NCI-H748 treated with DMSO at 0.1 percent for 48 hours (cell line): ENCODE measurements around the gene C16orf96.

ENCODE experiments used
- DNase-seq: peaks from one replicate; lab custom pipeline; 2025; lab: John Stamatoyannopoulos, UW

The C16orf96 gene

DNA sequence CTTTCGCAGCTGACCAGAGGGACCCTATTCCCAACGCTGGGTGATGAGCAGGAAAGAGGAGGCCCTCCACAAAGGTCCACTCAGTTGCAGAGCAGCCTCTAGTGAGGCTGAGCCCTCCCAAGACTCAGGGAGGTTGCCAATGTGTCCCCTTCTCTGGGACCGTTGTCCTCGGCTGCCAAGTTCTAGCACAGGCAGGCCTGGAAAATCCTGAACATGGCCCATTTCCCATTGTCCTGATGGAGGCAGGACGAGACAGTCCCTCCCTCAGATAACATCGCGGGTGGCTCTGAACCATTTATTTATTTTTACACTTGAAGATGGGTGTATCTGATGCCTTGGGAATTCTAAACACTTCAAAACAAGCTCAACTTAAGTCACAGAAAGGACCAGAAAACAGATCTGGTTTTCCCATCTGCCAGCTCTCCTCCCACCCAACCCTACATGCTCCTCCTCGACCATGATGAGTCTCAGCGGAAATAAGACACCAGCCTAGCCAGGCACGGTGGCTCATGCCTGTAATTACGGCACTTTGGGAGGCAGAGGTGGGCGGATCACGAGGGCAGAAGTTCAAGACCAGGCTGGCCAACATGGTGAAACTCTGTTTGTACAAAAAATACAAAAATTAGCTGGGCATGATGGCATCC lies 30.4 kb upstream of the C16orf96 start:
- no peak for DNase-seq

DNA sequence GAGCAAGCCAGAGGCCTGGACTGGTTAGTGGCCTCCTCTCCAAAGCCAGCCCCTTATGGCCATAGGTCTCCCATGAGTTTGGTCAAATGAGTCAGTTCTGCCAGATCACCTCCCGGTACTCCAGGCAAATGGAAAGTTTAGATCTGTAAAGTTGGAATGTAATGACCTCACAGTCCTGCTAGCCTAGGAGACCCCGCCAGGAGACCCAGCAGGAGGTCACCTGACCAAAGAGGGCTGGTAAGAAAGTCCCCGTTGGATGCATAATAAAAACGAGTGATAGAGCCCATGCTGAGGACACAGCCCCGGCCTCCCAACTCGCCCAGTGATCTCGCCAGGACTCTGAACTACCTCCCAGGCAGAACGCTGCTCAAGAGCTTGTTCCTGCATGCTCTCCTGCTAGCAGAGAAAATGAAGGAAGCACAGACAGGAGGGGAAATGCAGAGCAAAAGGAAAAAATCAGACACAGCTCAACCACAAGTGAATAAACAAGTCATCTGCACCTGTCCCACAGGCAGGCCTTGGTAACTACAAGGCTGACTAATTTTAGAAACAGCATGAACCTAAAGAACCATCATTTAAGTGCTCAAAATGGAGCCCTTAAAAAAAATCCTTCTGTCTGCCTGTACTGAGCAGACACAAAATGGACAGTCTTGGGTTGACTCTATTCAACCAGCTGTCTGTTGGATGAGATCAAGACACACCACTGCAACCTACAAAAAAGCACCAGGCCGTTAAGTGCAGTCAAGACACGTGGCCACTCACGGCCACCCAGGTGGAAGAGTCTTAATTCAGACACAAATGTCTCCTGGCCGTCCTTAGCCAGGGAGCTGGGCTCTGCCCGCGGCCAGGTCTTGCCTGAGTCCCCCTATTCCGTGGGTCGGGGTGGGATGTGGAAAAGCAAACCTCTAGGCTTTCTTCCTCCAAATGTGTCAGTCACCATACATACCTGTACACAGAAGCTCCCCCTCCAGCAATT lies 26.8 kb upstream of the C16orf96 start:
- no peak for DNase-seq

DNA sequence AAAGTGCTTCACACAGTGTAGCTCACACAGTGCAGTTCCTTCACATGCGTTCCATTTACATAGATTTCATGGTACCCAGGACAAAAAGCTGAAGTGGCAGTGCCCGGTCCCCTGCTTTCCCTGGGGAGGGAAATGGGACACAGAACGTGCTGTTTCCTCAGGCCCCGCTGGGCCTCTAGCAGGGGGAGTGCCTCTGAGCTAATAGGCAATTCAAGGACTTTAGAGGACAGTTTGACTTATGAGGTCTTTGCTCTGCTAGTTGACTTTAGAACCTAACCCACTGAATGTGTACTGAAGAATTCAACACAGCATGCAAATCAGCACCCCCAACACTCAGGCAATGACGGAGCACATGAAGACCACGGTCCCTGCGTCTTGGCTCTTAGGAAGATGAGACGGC lies 24.3 kb upstream of the C16orf96 start:
- DNase-seq: no peak

DNA sequence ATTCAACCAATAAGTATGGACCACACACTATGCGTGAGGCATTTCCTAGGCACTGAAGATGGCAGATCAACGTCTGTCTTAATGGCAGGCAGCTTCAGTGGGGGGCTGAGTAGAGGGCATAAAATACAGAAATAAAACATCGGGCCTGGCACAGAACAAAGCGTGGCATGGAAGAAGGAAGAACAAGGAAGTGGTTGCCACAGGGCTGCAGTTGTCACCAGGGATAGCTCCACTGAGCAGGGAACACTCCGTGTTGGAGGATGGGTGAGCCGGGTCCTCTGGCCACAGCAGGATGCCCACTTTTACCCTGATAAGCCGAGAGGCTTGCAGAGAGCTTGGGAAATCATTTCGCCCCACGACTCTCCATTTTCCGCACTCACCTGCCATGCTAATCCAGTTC lies 23.9 kb upstream of the C16orf96 start:
- no peak for DNase-seq

DNA sequence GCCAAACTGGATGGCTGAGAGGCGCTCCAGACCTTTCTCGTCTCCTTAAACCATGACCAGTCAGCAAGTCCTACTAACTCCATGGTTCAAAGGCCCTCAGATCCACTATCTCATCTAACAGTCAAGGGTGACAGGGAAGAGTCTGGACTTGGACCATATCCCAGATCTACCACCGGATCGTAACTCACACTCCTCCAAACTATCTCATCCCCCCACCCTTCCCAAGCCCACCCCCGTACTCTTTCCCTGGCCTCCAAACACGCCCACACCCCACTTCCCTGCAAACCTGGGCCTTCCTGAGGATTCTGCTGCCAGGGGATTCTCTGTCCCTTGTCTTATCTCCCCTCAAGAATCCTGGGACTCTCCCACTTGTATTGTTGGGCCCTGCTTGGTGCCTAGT lies 22.6 kb upstream of the C16orf96 start:
- no peak for DNase-seq

DNA sequence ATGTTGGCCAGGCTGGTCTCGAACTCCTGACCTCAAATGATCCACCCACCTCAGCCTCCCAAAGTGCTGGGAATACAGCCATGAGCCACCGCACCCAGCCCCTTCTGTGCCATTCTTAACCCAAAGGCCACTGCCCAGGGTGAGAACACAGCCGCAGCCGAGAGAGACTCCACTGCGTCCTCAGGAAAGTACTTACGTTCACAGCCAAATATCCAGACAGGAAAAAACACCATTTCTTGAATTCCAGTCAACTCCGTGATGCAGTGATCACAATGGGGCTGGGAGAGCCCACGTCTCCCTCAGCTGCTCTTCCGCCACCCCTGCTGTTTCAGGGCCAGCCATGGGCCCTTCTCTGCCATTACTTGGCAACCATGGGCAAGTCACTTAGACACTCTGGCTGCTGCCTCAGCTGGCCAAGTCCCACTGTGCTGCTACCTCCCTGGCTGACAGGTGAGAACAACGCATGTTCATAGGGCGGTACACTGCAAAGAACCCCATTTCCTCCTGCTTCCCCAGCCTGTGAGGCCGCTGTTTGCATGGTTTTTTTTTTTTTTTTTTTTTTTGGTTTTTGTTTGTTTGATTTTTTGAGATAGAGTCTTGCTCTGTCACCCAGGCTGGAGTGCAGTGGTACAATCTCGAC lies 21.9 kb upstream of the C16orf96 start:
- no peak for DNase-seq

DNA sequence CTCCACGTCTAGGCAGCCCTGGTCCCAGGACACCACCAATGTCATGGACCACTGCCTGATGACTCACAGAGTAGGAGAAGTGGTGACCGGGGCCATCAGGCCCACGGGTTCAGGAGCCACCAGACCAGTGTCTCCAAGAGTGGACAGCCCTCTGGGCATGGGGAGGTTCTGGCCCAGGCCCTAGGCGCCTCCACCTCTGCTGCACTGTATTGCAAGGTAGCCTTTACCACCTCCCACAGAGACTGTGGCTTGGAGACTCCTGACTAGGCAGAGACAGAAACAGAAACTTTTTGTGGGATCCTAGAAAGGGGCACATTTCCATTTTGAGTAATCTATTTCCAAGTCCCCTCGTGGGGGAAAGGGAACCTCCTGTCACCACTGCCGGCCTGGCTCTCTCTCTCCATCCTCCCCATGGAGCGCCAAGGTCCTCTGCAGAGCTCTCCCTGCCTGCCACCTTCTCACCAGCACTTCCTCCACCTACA lies 20.5 kb upstream of the C16orf96 start:
- DNase-seq: no peak

DNA sequence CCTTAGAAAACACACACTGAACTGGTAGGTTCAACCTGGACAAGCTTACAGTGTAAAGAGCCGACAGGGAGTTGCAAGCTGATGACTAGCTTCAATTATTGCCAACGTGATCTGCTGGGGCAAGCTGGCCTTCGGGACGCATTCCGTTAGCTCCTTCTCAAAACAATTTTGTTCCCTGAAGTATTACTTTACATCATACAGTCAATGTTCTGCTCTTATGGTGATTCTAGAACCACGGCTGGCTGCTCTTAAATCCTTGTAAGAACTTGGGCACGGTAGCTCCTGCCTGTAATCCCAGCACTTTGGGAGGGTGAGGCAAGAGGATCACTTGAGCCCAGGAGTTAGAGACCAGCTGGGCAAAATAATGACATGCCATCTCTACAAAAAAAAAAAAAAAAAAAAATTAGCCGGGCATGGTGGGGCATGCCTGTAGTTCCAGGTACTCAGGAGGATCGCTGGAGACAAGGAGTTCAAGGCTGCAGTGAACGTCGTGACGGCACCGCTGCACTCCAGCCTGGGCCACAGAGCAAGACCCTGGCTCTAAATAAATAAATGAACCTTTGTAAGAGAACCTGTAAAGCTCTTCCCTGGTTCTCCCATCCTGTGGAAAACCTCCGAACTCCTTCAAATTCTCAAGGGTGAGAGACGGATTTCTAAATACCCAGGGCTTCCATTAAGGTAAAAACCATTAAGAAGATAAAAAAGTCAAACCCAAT lies 19.6 kb upstream of the C16orf96 start:
- no peak for DNase-seq

DNA sequence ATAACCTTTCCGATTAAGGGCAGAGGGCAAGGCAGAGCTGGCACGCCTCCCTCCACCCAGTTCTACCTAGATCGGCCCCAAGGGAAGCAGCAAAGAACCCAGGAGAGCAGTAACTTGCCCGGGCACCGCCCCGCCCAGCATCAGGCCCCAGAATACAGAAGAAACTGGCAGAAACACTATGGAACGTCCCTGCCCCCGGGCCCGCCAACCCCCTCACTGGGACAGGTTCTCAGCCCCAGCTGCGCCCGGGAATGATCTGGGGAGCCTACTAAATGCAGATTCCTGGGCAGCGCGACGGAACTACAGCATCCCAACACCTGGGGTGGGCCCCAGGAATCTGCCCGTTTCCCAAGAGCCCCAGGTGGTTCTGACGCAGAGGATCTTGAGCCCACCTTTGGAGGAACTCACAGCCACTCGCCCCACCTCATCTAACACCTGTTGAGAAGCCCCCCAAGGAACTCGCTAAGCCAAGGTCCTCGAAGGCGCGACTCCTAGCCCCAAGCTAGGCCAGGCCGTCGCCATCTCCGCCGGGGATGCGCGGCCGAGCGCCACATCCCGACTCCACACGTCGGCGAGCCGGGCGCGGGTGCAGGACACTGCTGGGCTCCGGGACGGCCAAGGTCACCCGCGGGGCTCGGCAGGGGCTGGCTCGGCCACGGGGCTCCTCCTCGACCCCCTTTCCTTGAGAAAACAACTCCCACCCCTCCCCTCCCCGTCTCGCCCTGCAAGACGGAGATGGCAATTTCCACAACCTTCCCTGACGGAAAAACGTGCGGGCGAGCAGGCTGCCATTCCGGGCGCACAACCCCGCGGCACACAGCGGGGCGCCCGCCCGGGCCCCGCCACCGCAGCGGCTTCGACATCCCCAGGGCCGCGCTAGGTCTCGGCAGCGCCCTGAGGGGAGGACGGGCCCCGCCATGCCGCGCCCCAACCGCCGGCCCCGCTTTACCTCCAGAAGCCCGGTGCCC lies 18.5 kb upstream of the C16orf96 start:
- DNase-seq: no peak

DNA sequence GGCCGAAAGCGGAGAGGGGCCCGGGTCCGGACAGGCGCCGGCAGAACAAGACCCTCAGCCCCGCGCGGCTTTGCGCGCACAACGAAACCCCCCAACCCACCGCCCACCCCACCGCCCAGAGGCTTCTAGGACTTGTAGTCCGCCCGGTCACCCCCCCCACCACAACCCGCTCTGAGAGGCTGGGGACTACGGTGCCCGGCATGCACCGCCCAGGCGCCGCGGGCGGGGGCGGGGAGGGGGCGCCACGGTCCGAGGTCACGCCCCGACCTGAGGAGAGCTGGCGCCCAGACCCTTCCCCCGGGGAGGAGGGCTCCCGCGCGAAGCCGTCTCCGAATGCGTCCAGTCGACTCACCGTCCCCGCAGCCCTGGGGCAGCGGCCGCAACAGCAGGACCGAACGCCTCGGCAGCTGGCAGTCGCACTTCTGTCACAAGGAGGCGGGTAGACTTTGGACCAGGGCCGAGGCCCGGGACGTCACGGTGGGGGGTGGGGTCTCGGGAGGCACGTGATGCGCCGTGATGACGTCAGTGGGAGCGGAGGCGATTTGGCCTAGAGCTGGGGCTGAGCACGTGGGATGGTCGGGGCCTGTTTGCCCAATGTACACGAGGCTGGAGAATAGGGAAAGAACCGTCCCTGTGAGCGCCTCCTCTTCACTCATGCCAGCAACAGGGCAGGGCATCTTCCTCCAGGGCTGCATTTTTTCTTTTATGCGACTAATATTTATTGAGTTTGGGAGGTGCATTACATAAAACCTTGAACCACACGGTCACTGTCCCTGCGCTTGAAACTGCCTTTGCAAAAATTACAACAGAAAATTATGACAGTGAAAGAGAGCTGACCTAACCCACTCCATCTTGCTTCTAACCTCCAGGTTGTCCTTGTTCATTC lies 17.5 kb upstream of the C16orf96 start, which contains the start of gene CDIP1:
CDIP1 (minus strand) TSS at position 424 of the 886 bp plus-strand sequence. CDS start 24,643 bp downstream, outside the sequence.
- DNase-seq: peak; percentile 62

DNA sequence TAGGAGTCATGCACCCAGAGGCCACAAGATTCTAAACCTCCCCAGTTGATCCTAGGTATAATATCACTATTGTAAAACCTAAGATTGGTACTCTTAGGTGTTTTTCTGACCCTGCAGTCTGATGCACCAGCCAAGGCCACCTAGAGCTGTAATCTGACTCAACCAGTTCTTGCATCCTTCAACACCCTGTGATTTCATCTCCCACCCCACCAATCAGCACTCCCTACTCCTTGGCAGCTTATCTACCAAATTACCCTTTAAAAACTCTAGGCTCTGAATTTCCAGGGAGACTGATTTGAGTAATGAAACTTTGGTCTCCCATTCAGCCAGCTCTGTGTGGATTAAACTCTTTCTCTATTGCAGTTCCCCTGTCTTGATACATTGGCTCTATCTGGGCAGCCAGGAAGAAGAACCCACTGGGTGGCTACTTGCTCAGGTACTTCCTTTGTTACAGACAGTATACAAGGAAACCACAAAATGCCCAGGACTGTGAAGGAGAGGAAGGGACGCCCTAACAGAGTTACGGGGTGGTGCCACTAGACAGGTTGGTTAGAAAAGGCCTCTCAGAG lies 16.3 kb upstream of the C16orf96 start:
- no peak for DNase-seq

DNA sequence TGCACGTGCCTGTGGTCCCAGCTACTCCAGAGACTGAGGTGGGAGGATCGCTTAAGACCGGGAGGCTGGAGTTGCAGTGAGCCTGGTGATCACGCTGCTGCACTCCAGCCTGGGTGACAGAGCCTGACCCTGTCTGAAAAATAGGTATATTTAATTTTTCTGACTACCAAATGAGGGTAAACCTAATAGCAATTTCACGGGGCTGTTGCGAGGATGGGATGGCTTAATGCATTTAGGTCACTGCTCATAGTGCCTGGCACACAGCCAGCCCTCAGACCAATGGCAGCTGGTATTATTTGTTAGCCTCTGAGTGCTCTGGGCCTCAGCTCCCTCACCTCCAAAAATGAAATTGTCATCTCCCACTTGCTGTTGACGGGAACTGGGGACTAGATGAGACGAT lies 11.7 kb upstream of the C16orf96 start:
- DNase-seq: no peak

DNA sequence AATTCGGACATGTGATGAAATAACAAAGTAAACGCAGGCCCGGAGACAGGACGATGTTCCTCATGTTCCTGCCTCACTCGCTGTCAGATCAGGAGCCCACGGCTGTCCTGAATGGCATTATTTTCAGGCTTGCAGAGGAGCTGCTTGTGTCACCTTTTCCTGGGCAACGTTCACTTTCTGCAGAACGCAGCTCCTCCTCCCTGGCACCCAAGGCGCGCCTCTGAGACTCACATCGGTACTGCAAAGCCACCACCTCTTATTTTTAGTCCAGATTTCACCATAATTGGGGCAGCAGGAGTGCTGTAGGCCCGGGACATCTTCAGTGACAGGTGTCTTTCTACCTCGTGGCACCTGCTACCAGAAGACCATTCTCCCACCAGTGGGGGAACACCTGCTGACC lies 8.0 kb upstream of the C16orf96 start:
- no peak for DNase-seq

DNA sequence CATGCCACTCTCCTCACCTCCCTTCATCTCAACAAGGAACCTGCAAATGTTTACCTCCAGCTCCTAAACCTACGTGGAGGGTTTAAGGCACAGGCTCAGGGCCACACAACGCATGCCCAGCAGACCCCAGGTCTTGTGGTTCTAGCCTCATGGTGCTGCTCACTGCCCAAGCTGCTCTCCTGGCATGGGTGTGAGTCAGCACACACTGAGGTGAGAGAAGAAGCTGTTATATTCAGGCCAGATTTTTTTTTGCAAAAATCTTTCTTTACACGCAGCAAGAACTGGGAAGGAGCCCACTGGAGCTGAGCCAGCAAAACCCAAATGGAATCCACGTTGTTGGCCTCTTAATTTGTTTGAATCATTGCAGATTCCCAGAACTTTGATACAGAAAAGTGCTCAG lies 5.5 kb upstream of the C16orf96 start:
- no peak for DNase-seq

DNA sequence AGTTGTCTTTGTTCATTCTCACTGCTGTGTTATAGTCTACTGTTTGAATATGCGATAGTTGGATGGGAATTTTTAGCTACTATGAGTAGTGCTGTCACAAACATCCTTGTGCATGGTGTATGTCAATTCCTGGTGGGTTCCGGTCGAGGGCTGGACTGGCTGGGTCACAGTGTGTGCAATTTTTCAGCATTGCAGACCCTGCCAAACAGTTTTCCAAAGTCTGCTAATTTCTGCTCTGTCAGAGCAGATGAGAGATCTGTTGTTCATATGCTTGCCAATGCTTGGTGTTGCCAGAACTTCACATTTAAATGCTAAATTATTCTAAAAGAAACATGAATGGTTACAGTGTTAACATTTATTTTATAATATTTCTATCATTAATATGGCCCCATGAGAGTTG lies 3.6 kb upstream of the C16orf96 start:
- DNase-seq: no peak

DNA sequence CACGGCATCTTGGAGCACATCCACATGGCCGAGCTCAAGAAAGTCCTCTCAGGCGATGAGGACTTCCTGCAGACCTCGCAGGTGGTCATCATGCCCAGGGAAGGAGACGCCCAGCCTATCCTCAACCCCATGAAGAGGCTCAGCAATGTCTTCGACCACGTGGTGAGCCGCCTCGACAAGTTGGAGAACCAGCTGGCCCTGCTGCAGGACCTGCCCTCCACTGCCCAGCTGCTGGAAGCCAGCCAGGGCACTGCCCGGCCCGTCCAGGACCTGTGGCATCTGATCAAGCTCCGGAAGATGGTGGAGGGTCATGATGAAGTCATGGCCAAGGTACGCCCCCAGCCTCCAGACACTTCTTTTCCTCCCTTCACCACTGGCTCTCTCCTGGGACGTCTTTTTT lies 440 bp downstream of the C16orf96 start:
- no peak for DNase-seq

DNA sequence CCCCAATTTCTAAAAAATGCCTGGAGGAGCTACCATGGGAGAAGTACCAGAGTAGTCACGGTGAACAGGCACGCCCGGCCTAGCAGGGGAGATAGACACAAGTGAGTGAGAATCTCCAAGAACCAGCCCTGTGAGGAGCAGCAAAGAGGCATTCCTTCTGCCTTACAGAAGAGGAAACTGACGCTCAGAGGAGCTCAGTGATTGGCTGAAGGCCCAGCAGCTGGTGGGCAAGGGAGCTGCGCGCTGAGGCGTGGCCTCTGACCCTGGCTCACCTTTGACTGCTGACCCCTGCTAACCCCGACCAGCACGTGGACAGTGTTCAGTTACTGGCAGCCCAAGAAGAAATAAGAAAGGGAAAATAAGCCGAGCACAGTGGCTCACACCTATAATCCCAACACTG lies 1.8 kb downstream of the C16orf96 start:
- no peak for DNase-seq

DNA sequence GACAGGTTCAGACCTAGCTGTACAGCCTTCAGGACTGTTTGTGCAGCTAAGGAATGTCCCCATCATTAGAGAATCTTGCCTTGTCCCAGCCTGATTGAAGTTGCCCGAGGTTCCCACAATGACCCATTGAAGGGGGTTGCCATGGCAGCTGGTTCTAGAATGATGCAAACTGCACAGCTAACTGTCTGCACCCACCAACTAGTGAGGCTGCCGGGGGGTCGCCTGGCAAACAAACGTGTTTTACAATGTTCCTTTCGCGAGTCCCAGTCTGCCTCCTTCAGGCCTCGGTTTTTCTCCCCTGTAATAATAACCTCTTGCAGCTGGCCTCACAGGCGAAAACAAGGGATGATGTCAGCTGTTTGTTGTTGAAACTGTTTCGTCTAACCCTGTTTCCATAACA lies 5.5 kb downstream of the C16orf96 start:
- DNase-seq: no peak

DNA sequence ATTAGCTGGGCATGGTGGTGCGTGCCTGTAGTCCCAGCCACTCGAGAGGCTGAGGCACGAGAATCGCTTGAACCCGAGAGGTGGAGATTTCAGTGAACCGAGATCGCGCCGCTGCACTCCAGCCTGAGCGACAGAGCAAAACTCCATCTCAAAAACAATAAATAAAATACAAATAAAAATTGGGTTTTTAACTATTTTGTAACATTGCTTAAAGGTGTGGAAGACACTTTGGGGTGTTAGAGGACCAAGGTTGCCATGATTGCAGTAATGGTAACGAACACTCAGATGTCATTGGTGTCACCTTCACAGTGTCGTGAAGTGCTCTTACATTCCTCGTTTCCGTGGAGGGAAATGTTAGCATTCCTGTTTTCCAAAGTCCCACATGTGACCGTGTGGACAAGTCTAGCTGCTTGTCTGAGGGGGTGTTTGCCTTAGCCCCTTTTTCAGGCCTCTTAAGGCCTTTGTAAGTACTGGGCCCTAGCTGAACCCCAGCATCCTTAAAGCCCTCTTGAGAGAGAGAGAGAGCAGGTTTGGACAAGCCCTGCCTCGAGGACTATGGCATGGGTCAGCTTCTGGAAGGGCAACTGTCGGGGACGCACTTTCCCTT lies 8.6 kb downstream of the C16orf96 start:
- no peak for DNase-seq
